Fibroblast of villous mesenchyme (primary cell): Measurements from ENCODE around the gene MMP11. TPM values are rescaled to one million over a fixed set of nuclear protein-coding genes. Genes with fewer than 3 reads are reported as not detected.

Source experiments
- DNase-seq: peaks from one replicate; pipeline ENCODE4 v3.0.0-alpha.2; 2010; ENCODE audit warnings: low read depth
- H3K4me3 ChIP-seq: 2 replicates; pipeline ENCODE4 v1.5.1; 2011; ENCODE audit warnings: low read depth, mild to moderate bottlenecking, low read length
- total RNA-seq: library from RNA; depleted of rRNA; stranded (reverse); fragments of >200 nt; gene quantifications from 2 replicates; pipeline ENCODE4 v1.2.3, GENCODE V29; 2012
- TF ChIP-seq, protein P1 (sequence below): IDR thresholded peaks from 2 replicates; pipeline ENCODE4 v1.5.1; 2012; ENCODE audit warnings: low read depth, mild to moderate bottlenecking, low read length; ENCODE audit not compliant: insufficient read depth

Gene MMP11
- total RNA-seq, 1 donor, result 16.0 TPM

GRCh38 chr22:23815541-23816155 is 43.0 kb downstream of the MMP11 start:
- DNase-seq, result no peak
- TF ChIP-seq, protein P1, sequence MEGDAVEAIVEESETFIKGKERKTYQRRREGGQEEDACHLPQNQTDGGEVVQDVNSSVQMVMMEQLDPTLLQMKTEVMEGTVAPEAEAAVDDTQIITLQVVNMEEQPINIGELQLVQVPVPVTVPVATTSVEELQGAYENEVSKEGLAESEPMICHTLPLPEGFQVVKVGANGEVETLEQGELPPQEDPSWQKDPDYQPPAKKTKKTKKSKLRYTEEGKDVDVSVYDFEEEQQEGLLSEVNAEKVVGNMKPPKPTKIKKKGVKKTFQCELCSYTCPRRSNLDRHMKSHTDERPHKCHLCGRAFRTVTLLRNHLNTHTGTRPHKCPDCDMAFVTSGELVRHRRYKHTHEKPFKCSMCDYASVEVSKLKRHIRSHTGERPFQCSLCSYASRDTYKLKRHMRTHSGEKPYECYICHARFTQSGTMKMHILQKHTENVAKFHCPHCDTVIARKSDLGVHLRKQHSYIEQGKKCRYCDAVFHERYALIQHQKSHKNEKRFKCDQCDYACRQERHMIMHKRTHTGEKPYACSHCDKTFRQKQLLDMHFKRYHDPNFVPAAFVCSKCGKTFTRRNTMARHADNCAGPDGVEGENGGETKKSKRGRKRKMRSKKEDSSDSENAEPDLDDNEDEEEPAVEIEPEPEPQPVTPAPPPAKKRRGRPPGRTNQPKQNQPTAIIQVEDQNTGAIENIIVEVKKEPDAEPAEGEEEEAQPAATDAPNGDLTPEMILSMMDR, result no peak
- H3K4me3 ChIP-seq, result no peak overlapping the region

DNA sequence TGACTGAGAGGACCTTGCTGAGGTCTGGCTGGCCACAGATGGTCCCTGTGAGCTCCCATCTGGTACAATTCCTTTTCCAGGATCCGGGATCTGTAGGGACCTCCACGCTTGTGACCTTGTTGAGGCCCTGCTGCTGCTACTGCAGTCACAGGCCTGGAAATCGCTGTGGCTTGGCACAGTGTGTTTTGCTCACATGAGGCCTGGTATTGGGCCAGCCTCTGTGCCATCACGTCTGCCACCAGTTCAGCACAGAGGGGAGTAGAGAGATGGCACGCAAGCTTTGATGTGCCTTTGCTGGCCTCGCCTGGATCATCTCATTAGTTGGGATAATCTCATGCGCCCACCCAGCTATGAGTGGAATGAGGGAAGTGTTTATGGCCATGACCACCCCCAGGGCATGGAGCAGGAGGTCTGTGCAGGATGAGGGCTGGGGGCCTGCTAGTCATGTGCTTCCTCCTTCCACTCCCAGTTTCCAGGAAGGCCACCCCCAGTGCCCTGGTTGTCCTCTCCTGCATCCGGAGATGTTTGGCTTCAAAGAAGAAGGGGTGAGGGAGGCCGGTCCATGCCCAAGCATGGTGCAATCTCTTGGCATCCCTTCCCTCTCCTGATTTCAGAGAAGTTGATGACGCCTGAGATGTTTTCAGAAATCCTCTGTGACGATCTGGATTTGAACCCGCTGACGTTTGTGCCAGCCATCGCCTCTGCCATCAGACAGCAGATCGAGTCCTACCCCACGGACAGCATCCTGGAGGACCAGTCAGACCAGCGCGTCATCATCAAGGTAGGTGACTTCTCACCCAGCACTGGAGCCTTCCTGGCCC is 43.7 kb downstream of the MMP11 start:
- DNase-seq, result no peak
- TF ChIP-seq, protein P1, result no peak
- H3K4me3 ChIP-seq, result no peak overlapping the region

- DNase-seq, result no peak
- H3K4me3 ChIP-seq, result no peak overlapping the region
- TF ChIP-seq, protein P1, result no peak
These were observed 44.5 kb downstream of the MMP11 start for GRCh38 chr22:23817146-23817545.

DNA sequence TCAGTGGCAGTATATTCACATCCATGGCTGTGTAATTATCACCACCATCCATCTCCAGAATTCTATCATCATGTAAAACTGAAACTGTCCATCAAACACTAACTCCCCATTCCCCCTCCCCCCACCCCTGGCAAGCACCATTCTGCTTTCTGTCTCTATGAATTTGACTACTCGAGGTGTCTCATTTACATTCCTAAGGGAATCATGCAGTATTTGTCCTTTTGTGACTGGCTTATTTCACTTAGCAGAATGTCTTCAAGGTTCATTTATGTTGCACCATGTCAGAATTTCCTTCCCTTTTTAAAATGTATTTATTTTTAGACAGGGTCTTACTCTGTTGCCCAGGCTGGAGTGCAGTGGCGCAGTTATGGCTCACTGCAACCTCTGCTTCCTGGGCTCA is 45.9 kb downstream of the MMP11 start:
- TF ChIP-seq, protein P1, result no peak
- H3K4me3 ChIP-seq, result no peak overlapping the region
- DNase-seq, result no peak

DNA sequence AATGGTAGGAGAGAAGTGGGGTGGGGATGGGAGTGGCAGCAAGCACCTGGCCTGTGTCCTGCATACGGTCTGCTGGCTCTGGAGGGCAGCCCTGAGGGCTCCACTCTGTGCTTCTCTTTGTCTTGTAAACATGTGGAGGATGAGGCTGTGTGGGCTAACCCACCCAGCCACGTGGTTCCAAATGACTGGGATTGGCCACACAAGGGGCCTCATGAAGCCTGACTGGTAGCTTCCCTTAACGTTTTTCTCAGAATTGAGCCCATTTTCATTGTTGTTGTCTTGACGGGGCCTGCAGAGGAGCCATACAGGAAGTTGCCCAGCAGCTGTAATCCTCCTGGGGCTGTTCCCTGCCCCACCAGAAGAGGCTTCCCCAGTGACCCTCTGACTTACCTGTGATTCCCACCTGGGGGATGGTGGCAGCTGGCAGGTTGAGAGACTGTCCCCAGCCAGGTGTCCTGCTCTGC is 48.1 kb downstream of the MMP11 start:
- DNase-seq, result no peak
- TF ChIP-seq, protein P1, result no peak

GRCh38 chr22:23822101-23822671 is 49.5 kb downstream of the MMP11 start:
- DNase-seq, result no peak
- TF ChIP-seq, protein P1, result no peak
- no peak overlapping the region for H3K4me3 ChIP-seq

More for the DNA sequence above, 48.1 kb downstream of the MMP11 start:
- no peak overlapping the region for H3K4me3 ChIP-seq
